ENCODE data around the gene ITGAX. TPM values are rescaled to one million over a fixed set of nuclear protein-coding genes. Genes with fewer than 3 reads are reported as not detected.

The ITGAX gene
- total and polyA plus RNA-seq, 2 experiments from 2014 or later = not detected

- H3K27ac ChIP-seq (ENCODE audit: low read depth) = no peak within 1 kb of the TSS
- no peak for ATAC-seq
These were observed 38.1 kb downstream of the ITGAX start, which contains the start of gene ITGAD for GRCh38 chr16:31393056-31393455. Gene ITGAD (plus strand): TSS chr16:31393335. CDS start chr16:31393361, 26 bp downstream.

GRCh38 chr16:31395647-31396046, 40.7 kb downstream of the ITGAX start:
- H3K27ac Mint-ChIP-seq = no peak overlapping the region
- Histone ChIP-seq H3K4me3 (no peak overlapping the region), H3K27me3 (ENCODE audit: insufficient read depth) (no peaks in the 10 kb centered on the region), H3K4me1 (ENCODE audit: insufficient read depth) (no peaks in the 10 kb centered on the region), H3K79me2 (replicated peaks; ENCODE audit: insufficient read depth) (no peaks in the 10 kb centered on the region), H4K20me1 (replicated peaks; ENCODE audit: insufficient read depth) (no peaks in the 10 kb centered on the region), H2AFZ (no peak overlapping the region), H3K36me3 (ENCODE audit: insufficient read depth) (no peaks in the 10 kb centered on the region), H3K27ac (ENCODE audit: low read depth) (no peak overlapping the region), H3F3A (replicated peaks; ENCODE audit: low read depth) (no peaks in the 10 kb centered on the region), H3K4me2 (no peak overlapping the region), H3K9me2 (ENCODE audit: insufficient read depth) (no peaks in the 10 kb centered on the region)
- peaks cover 2% of the 10 kb centered on the region for H3K27me3 Mint-ChIP-seq (ENCODE audit: insufficient read depth, low read depth, poor library complexity)
- ATAC-seq = no peak
- no peak for TF ChIP-seq ETS1 (IDR thresholded peaks at IDR 0.05)
- TF ChIP-seq STAT1 (IDR thresholded peaks at IDR 0.05; ENCODE audit: unreplicated experiment) = no peak
- no peak for TF ChIP-seq REST (IDR thresholded peaks at IDR 0.05; ENCODE audit: unreplicated experiment)
- TF ChIP-seq EZH2phosphoT487 (IDR thresholded peaks at IDR 0.05; ENCODE audit: unreplicated experiment) = no peak
- no peak for TF ChIP-seq ZNF114 (CRISPR knock-in tag; IDR thresholded peaks at IDR 0.05)
- no peak overlapping the region for H3K4me3 Mint-ChIP-seq
- peaks cover 12% of the 10 kb centered on the region; the same call in 1 of the 3 replicates for H3K9me3 Mint-ChIP-seq
- no peaks in the 10 kb centered on the region for H3K36me3 Mint-ChIP-seq (ENCODE audit: low read depth)
- DNase-seq (ENCODE audit: low spot score) = no peak
- peaks cover 7% of the 10 kb centered on the region; the same call in 2 of the 3 replicates for H3K4me1 Mint-ChIP-seq

More at GRCh38 chr16:31393056-31393455, 38.1 kb downstream of the ITGAX start, which contains the start of gene ITGAD:
- Histone ChIP-seq H3K36me3 (ENCODE audit: insufficient read depth) (no peaks in the 10 kb centered on the region), H3K9me2 (ENCODE audit: insufficient read depth) (no peaks in the 10 kb centered on the region), H3K4me2 (no peak within 1 kb of the TSS), H3K4me1 (ENCODE audit: insufficient read depth) (no peaks in the 10 kb centered on the region), H2AFZ (no peak within 1 kb of the TSS), H3K4me3 (no peak within 1 kb of the TSS), H4K20me1 (replicated peaks; ENCODE audit: insufficient read depth) (no peaks in the 10 kb centered on the region), H3F3A (replicated peaks; ENCODE audit: low read depth) (no peaks in the 10 kb centered on the region), H3K79me2 (replicated peaks; ENCODE audit: insufficient read depth) (no peaks in the 10 kb centered on the region), H3K27me3 (ENCODE audit: insufficient read depth) (no peaks in the 10 kb centered on the region)
- Mint-ChIP-seq H3K4me1 (peaks cover 7% of the 10 kb centered on the region; the same call in 2 of the 3 replicates), H3K9me3 (no peaks in the 10 kb centered on the region), H3K4me3 (no peak within 1 kb of the TSS), H3K27me3 (ENCODE audit: insufficient read depth, low read depth, poor library complexity) (peaks cover 6% of the 10 kb centered on the region), H3K36me3 (ENCODE audit: low read depth) (no peaks in the 10 kb centered on the region), H3K27ac (no peak within 1 kb of the TSS)
- no peak for DNase-seq (ENCODE audit: low spot score)
- TF ChIP-seq NANOG (IDR thresholded peaks at IDR 0.05; ENCODE audit: borderline replicate concordance) (no peak), JUNB (IDR thresholded peaks at IDR 0.05; ENCODE audit: unreplicated experiment) (no peak)

Measured in GM23338 (cell line).